ENCODE results near the gene SLC22A16. TPM values are rescaled to one million over a fixed set of nuclear protein-coding genes. Genes with fewer than 3 reads are reported as not detected.
"Not testable (repeated sequence)": the region's sequence is repeated elsewhere in the genome, so short reads cannot be mapped to it uniquely, and the experiment has no call there.

SLC22A16 gene
- polyA plus RNA-seq (ENCODE audit: insufficient read length in 12 of 12), result under 1 TPM in 8 of 12 donors, not detected in 4; 0.08 to 0.62 (median 0.34) TPM
- long read RNA-seq, donor 1, result 0 reads
- long read RNA-seq, donor 2, result 0 reads
- long read RNA-seq, donor 3, result 0 reads
- long read RNA-seq, donor 4, result 0 reads
- long read RNA-seq, donor 5, result 0 reads
- long read RNA-seq, donor 6, result 0 reads
- long read RNA-seq, donor 7, result 0 reads
- long read RNA-seq, donor 8, result 0 reads
- long read RNA-seq, donor 9, result 0 reads
- long read RNA-seq, donor 10, result 0 reads
- long read RNA-seq, donor 11, result 0 reads

- DNase-seq, result no peak
These were observed at the start of gene SLC22A16 for GRCh38 chr6:110476046-110476849. Gene SLC22A16 (minus strand): TSS chr6:110476613. CDS start chr6:110476574, 39 bp downstream.

GRCh38 chr6:110525001-110525400, 48.6 kb upstream of the SLC22A16 start:
- DNase-seq, result no peak

GRCh38 chr6:110524305-110524704, 47.9 kb upstream of the SLC22A16 start:
- no peak for DNase-seq

- no peak for DNase-seq
These were observed 47.1 kb upstream of the SLC22A16 start for GRCh38 chr6:110523451-110524021.

- no peak for DNase-seq
These were observed 46.0 kb upstream of the SLC22A16 start for GRCh38 chr6:110522427-110522826.

- no peak for DNase-seq
These were observed 44.7 kb upstream of the SLC22A16 start for GRCh38 chr6:110520992-110521543.

- no peak for DNase-seq
These were observed 44.0 kb upstream of the SLC22A16 start for GRCh38 chr6:110520209-110520965.

- no peak for DNase-seq
These were observed 41.3 kb upstream of the SLC22A16 start for GRCh38 chr6:110517601-110518281.

- DNase-seq, result no peak
These were observed 40.6 kb upstream of the SLC22A16 start for GRCh38 chr6:110517034-110517433.

GRCh38 chr6:110514818-110515217, 38.4 kb upstream of the SLC22A16 start:
- no peak for DNase-seq

GRCh38 chr6:110512991-110513390, 36.6 kb upstream of the SLC22A16 start:
- no peak for DNase-seq

- not testable (repeated sequence) for DNase-seq
These were observed 36.1 kb upstream of the SLC22A16 start for GRCh38 chr6:110512549-110512948.

- no peak for DNase-seq
These were observed 35.0 kb upstream of the SLC22A16 start for GRCh38 chr6:110511401-110511800.

GRCh38 chr6:110509617-110510241, 33.3 kb upstream of the SLC22A16 start:
- no peak for DNase-seq

- not testable (repeated sequence) for DNase-seq
These were observed 28.5 kb upstream of the SLC22A16 start for GRCh38 chr6:110504891-110505290.

GRCh38 chr6:110495949-110496348, 19.5 kb upstream of the SLC22A16 start:
- DNase-seq, result no peak

GRCh38 chr6:110493253-110493800, 16.9 kb upstream of the SLC22A16 start:
- DNase-seq, result no peak

GRCh38 chr6:110492584-110492983, 16.2 kb upstream of the SLC22A16 start:
- no peak for DNase-seq

GRCh38 chr6:110491644-110492317, 15.4 kb upstream of the SLC22A16 start:
- peak; percentile 31 for DNase-seq

- no peak for DNase-seq
These were observed 14.9 kb upstream of the SLC22A16 start for GRCh38 chr6:110491299-110491643.
